H9 (cell line): ENCODE data around the gene LMO1. TPM values are rescaled to one million over a fixed set of nuclear protein-coding genes. Genes with fewer than 3 reads are reported as not detected.
A peak's percentile ranks its signal among the peaks of the same experiment; 100 is the strongest.

Experiments used
- DNase-seq: peaks from one replicate; pipeline ENCODE4 v3.0.0-alpha.2; 2017
- H2AFZ ChIP-seq: one replicate; pipeline ENCODE4 v1.6.1; 2013; ENCODE audit warnings: mild to moderate bottlenecking, low read length, control low read depth, moderate library complexity
- H2AK5ac ChIP-seq: 2 replicates; pipeline ENCODE4 v1.6.1; 2013; ENCODE audit warnings: low read length, control low read depth, mixed read lengths; ENCODE audit not compliant: insufficient read length
- H2BK120ac ChIP-seq: one replicate; pipeline ENCODE4 v1.6.1; 2013; ENCODE audit warnings: low read depth, mild to moderate bottlenecking, low read length, control low read depth, inconsistent platforms; ENCODE audit not compliant: poor library complexity, severe bottlenecking
- H2BK12ac ChIP-seq: 2 replicates; pipeline ENCODE4 v1.6.1; 2013; ENCODE audit warnings: low read length, control low read depth, mixed read lengths, low read depth; ENCODE audit not compliant: insufficient read length
- H2BK15ac ChIP-seq: 2 replicates; pipeline ENCODE4 v1.6.1; 2013; ENCODE audit warnings: low read depth, low read length, control low read depth
- H2BK20ac ChIP-seq: one replicate; pipeline ENCODE4 v1.6.1; 2013; ENCODE audit warnings: low read depth, mild to moderate bottlenecking, low read length, control low read depth, inconsistent platforms; ENCODE audit not compliant: poor library complexity, severe bottlenecking
- H2BK5ac ChIP-seq: 2 replicates; pipeline ENCODE4 v1.6.1; 2013; ENCODE audit warnings: low read length, control low read depth, mixed read lengths; ENCODE audit not compliant: insufficient read length
- H3K14ac ChIP-seq: 2 replicates; pipeline ENCODE4 v1.6.1; 2013; ENCODE audit warnings: low read length, control low read depth; ENCODE audit not compliant: insufficient read depth
- H3K18ac ChIP-seq: 2 replicates; pipeline ENCODE4 v1.6.1; 2013; ENCODE audit warnings: low read depth, mild to moderate bottlenecking, mixed read lengths, low read length, control low read depth; ENCODE audit not compliant: insufficient read length
- H3K23ac ChIP-seq: 2 replicates; pipeline ENCODE4 v1.6.1; 2013; ENCODE audit warnings: low read length, control low read depth, mixed read lengths, low read depth; ENCODE audit not compliant: insufficient read length
- H3K23me2 ChIP-seq: 2 replicates; pipeline ENCODE4 v1.6.1; 2013; ENCODE audit warnings: low read depth, mild to moderate bottlenecking, mixed read lengths, low read length, control low read depth; ENCODE audit not compliant: insufficient read length, poor library complexity, severe bottlenecking
- H3K27ac ChIP-seq: 2 replicates; pipeline ENCODE4 v1.5.1; 2013; ENCODE audit warnings: low read length, control low read depth, mixed read lengths, low read depth; ENCODE audit not compliant: insufficient read length
- H3K27me3 ChIP-seq: 2 replicates; pipeline ENCODE4 v1.6.1; 2013; ENCODE audit warnings: low read length, control low read depth, inconsistent platforms; ENCODE audit not compliant: insufficient read depth
- H3K4ac ChIP-seq: 2 replicates; pipeline ENCODE4 v1.6.1; 2013; ENCODE audit warnings: low read depth, mild to moderate bottlenecking, control low read depth, inconsistent platforms, low read length, moderate library complexity
- H3K4me1 ChIP-seq: 2 replicates; pipeline ENCODE4 v1.6.1; 2013; ENCODE audit warnings: low read length, control low read depth, inconsistent platforms; ENCODE audit not compliant: insufficient read depth
- H3K4me2 ChIP-seq: 2 replicates; pipeline ENCODE4 v1.6.1; 2013; ENCODE audit warnings: low read length, control low read depth, mixed read lengths; ENCODE audit not compliant: insufficient read length, insufficient read depth
- H3K56ac ChIP-seq: 2 replicates; pipeline ENCODE4 v1.6.1; 2013; ENCODE audit warnings: low read depth, mild to moderate bottlenecking, mixed read lengths, low read length, control low read depth; ENCODE audit not compliant: insufficient read length
- H3K79me1 ChIP-seq: 2 replicates; pipeline ENCODE4 v1.6.1; 2013; ENCODE audit warnings: low read depth, mild to moderate bottlenecking, moderate library complexity, low read length, control low read depth, inconsistent platforms; ENCODE audit not compliant: insufficient read depth, poor library complexity, severe bottlenecking
- H3K79me2 ChIP-seq: 2 replicates; pipeline ENCODE4 v1.6.1; 2013; ENCODE audit warnings: low read length, control low read depth, inconsistent platforms; ENCODE audit not compliant: insufficient read depth
- H3K9ac ChIP-seq: 2 replicates; pipeline ENCODE4 v1.6.1; 2013; ENCODE audit warnings: low read length, control low read depth, mixed read lengths; ENCODE audit not compliant: insufficient read length; ENCODE audit errors: extremely low read depth
- H3K9me3 ChIP-seq: one replicate; pipeline ENCODE4 v1.6.1; 2013; ENCODE audit warnings: low read depth, low read length, inconsistent platforms; ENCODE audit not compliant: control insufficient read depth
- H3T11ph ChIP-seq: one replicate; pipeline ENCODE4 v1.6.1; 2013; ENCODE audit warnings: mild to moderate bottlenecking, low read length, control low read depth, inconsistent platforms
- H4K20me1 ChIP-seq: one replicate; pipeline ENCODE4 v1.6.1; 2013; ENCODE audit not compliant: control insufficient read depth, insufficient read length, insufficient read depth
- H4K5ac ChIP-seq: 2 replicates; pipeline ENCODE4 v1.6.1; 2013; ENCODE audit warnings: low read depth, mild to moderate bottlenecking, mixed read lengths, low read length, control low read depth; ENCODE audit not compliant: insufficient read length
- H4K8ac ChIP-seq: replicated peaks from 2 replicates; pipeline ENCODE4 v1.6.1; 2013; ENCODE audit warnings: low read length, control low read depth, mixed read lengths, low read depth; ENCODE audit not compliant: insufficient read length
- H4K91ac ChIP-seq: 2 replicates; pipeline ENCODE4 v1.6.1; 2013; ENCODE audit warnings: low read depth, mild to moderate bottlenecking, moderate library complexity, mixed read lengths, low read length, control low read depth; ENCODE audit not compliant: insufficient read length
- H3K27ac Mint-ChIP-seq, 3 experiments: 2 replicates in 2 of 3; 3 replicates in 1 of 3; pipeline ENCODE4 v1.8.0; 2020 to 2021; ENCODE audit warnings: mixed read lengths in 3 of 3, mild to moderate bottlenecking in 1 of 3, moderate library complexity in 1 of 3
- H3K27me3 Mint-ChIP-seq: 2 replicates; pipeline ENCODE4 v1.8.0; 2021; ENCODE audit warnings: low read depth, mild to moderate bottlenecking, moderate library complexity, mixed read lengths
- H3K36me3 Mint-ChIP-seq, 3 experiments: 2 replicates in 2 of 3; 3 replicates in 1 of 3; pipeline ENCODE4 v1.8.0; 2020 to 2021; ENCODE audit warnings: low read depth in 3 of 3, mixed read lengths in 3 of 3; ENCODE audit not compliant: insufficient read depth in 1 of 3
- H3K4me1 Mint-ChIP-seq, 2 experiments: 2 replicates each; pipeline ENCODE4 v1.8.0; 2020; ENCODE audit warnings: mixed read lengths in 2 of 2
- H3K4me3 Mint-ChIP-seq, 2 experiments: 2 replicates in 1 of 2; 3 replicates in 1 of 2; pipeline ENCODE4 v1.8.0; 2020 to 2021; ENCODE audit warnings: mild to moderate bottlenecking in 2 of 2, mixed read lengths in 2 of 2, moderate library complexity in 1 of 2
- H3K9me3 Mint-ChIP-seq, 2 experiments: 2 replicates in 1 of 2; 3 replicates in 1 of 2; pipeline ENCODE4 v1.8.0; 2020; ENCODE audit warnings: mild to moderate bottlenecking in 2 of 2, mixed read lengths in 2 of 2, moderate library complexity in 1 of 2
- CTCF ChIP-seq: fragments of 200-600 bp; sonication (generic); conservative IDR thresholded peaks from 3 replicates; pipeline ENCODE4 v1.8.0; 2021; ENCODE audit warnings: antibody characterized with exemption, mild to moderate bottlenecking
- WGBS: extraction: QIAGEN DNeasy Blood & Tissue Kit; methylation state at CpG from one replicate; pipeline ENCODE4 v1.1.7; 2013; ENCODE audit warnings: missing lambda C conversion rate, low lambda C conversion rate, mixed read lengths; ENCODE audit not compliant: insufficient read length; ENCODE audit errors: extremely low coverage; 5-methylcytosine and 5-hydroxymethylcytosine counted together
- total RNA-seq: library from RNA; stranded (reverse); gene quantifications from 2 replicates; pipeline ENCODE4 v1.2.1, GENCODE V29; 2021

Gene LMO1
- total RNA-seq, 1 experiment from 2014 or later = 0.50 TPM

GRCh38 chr11:8220261-8221045, 43.2 kb downstream of the LMO1 start:
- Histone ChIP-seq H4K8ac (no peak overlapping the region), H2BK12ac (no peak overlapping the region), H2BK20ac (no peak overlapping the region), H3K4me2 (no peak overlapping the region), H2BK120ac (no peak overlapping the region), H3K14ac (no peak overlapping the region), H3T11ph (no peak overlapping the region), H3K23me2 (no peaks in the 10 kb centered on the region), H3K23ac (no peak overlapping the region), H3K4ac (no peak overlapping the region), H4K20me1 (no peaks in the 10 kb centered on the region), H3K27ac (no peak overlapping the region), H3K27me3 (no peaks in the 10 kb centered on the region), H2BK5ac (no peak overlapping the region), H2AFZ (no peak overlapping the region), H3K9ac (no peak overlapping the region), H2AK5ac (no peak overlapping the region), H3K18ac (no peak overlapping the region), H3K56ac (no peak overlapping the region), H4K5ac (no peak overlapping the region), H3K9me3 (no peaks in the 10 kb centered on the region), H4K91ac (no peak overlapping the region), H3K79me1 (no peaks in the 10 kb centered on the region), H2BK15ac (no peak overlapping the region), H3K79me2 (no peaks in the 10 kb centered on the region), H3K4me1 (no peaks in the 10 kb centered on the region)
- WGBS = 100% methylated on average over 1 of the region's 11 CpGs
- H3K4me3 Mint-ChIP-seq = no peak overlapping the region
- no peaks in the 10 kb centered on the region for H3K9me3 Mint-ChIP-seq
- no peaks in the 10 kb centered on the region for H3K36me3 Mint-ChIP-seq
- TF ChIP-seq CTCF = no peak
- H3K4me1 Mint-ChIP-seq = peaks cover 13 to 28% of the 10 kb centered on the region in 2 experiments
- H3K27ac Mint-ChIP-seq = 0 out of 7 replicates have a peak overlapping the region, but pooled peaks of 1 of the 3 experiments have one; percentile 39
- no peak for DNase-seq
- H3K27me3 Mint-ChIP-seq = peaks cover 8% of the 10 kb centered on the region
